ENCODE measurements around the gene SPAG6.

The SPAG6 gene

DNA sequence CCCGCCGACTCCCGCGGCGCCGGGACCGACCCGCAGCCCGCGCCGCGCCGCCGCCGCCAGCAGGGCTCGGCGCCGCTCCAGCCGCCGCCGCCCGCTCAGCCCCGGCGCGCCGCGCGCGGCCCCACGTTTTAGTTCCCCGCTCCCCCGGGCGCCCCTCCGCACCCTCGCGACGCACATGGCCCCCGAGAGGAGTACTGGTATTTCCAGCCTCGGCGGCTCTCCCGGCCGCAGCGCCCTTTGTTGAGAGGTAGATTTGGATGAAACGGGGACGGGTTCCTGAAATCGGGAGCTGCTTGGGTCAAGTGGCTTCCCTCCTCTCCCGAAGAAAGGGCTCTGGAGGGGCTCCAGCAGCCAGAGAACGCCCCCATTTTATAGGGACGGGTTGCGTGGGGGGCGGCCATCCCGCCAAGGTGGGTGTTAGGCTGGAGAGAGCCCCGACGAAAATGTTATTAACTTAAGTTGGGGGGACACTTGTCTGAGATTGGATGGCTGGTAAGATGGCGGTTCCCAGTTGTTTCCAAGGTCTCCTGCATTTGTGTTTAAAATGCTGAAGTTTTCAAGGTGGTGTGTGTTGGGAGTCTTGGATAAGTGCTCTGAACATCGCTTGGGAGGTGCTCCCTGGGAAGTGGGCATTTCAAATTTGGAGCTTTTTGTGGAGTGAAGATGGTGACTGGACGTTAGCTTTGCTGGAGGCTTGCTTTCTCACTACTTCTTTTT lies 23.2 kb upstream of the SPAG6 start:
- TF ChIP-seq SPI1 (IDR thresholded peaks at IDR 0.05; ENCODE audit: borderline replicate concordance, low read depth): no peak
- TF ChIP-seq GABPA (IDR thresholded peaks at IDR 0.05; ENCODE audit: low read depth): no peak
- TF ChIP-seq POLR2AphosphoS5 (IDR thresholded peaks at IDR 0.05; ENCODE audit: low read depth): no peak
- TF ChIP-seq, protein P1, sequence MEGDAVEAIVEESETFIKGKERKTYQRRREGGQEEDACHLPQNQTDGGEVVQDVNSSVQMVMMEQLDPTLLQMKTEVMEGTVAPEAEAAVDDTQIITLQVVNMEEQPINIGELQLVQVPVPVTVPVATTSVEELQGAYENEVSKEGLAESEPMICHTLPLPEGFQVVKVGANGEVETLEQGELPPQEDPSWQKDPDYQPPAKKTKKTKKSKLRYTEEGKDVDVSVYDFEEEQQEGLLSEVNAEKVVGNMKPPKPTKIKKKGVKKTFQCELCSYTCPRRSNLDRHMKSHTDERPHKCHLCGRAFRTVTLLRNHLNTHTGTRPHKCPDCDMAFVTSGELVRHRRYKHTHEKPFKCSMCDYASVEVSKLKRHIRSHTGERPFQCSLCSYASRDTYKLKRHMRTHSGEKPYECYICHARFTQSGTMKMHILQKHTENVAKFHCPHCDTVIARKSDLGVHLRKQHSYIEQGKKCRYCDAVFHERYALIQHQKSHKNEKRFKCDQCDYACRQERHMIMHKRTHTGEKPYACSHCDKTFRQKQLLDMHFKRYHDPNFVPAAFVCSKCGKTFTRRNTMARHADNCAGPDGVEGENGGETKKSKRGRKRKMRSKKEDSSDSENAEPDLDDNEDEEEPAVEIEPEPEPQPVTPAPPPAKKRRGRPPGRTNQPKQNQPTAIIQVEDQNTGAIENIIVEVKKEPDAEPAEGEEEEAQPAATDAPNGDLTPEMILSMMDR (IDR thresholded peaks at IDR 0.05; ENCODE audit: insufficient read depth, low read length): no peak
- TF ChIP-seq REST (IDR thresholded peaks at IDR 0.05; ENCODE audit: insufficient replicate concordance, low read depth): no peak
- H3K4me3 ChIP-seq (replicated peaks; ENCODE audit: insufficient read depth, low read length): peak overlapping the region; percentile 50
- peaks cover 5% of the 10 kb centered on the region for H3K27me3 ChIP-seq (ENCODE audit: insufficient read depth, poor library complexity, severe bottlenecking)
- DNase-seq (ENCODE audit: low read depth in 1 of 2, low spot score in 1 of 2): no peak
- no peak overlapping the region for H3K27ac ChIP-seq (replicated peaks)

- H3K27me3 ChIP-seq (ENCODE audit: insufficient read depth, poor library complexity, severe bottlenecking): peaks cover 5% of the 10 kb centered on the region
- no peak for DNase-seq (ENCODE audit: low read depth in 1 of 2, low spot score in 1 of 2)
- H3K4me3 ChIP-seq (replicated peaks; ENCODE audit: insufficient read depth, low read length): peak overlapping the region; percentile 50
- TF ChIP-seq REST (IDR thresholded peaks at IDR 0.05; ENCODE audit: insufficient replicate concordance, low read depth) (no peak), SPI1 (IDR thresholded peaks at IDR 0.05; ENCODE audit: borderline replicate concordance, low read depth) (no peak), GABPA (IDR thresholded peaks at IDR 0.05; ENCODE audit: low read depth) (no peak), POLR2AphosphoS5 (IDR thresholded peaks at IDR 0.05; ENCODE audit: low read depth) (no peak)
- TF ChIP-seq, protein P1 (IDR thresholded peaks at IDR 0.05; ENCODE audit: insufficient read depth, low read length): no peak
- no peak overlapping the region for H3K27ac ChIP-seq (replicated peaks)
Measured at GRCh38 chr10:22322641-22323160, 22.6 kb upstream of the SPAG6 start.

DNA sequence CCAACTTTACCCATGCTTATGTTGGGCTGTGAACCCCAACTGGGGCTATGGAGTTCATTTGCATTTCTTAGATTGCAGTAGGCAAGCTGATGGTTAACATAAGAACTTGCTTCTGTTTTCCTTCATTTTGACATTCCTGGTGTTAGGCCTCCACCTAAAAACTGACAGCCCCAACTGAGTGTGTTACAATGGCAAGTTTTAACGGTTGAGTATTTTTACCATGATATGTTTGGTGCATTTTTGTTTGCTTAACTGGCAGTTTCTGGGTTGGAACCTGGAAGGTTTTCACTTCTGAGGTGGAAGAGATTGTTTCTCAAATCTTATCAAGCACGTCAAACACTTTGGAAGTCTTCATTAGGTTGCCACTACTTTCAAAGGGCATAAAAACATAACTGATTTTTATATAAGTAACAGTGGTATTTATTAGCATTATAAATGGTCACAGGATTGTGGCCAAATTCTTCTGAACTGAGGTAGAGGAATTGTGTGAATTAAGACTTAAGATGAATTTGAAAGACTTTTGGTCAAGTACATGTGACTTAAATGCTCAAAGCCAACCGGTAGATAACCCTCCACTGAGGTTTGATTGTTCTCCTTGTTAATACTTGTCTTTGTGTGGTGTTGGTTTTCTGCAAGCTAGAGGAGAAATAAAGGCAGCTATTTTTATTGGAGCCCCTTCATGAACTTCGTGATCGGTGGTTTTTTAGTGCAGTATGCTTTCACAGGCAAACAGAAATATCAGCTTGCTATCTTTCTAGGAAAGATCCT lies 21.6 kb upstream of the SPAG6 start:
- no peak for TF ChIP-seq POLR2AphosphoS5 (IDR thresholded peaks at IDR 0.05; ENCODE audit: low read depth)
- TF ChIP-seq SPI1 (IDR thresholded peaks at IDR 0.05; ENCODE audit: borderline replicate concordance, low read depth): no peak
- TF ChIP-seq, protein P1 (IDR thresholded peaks at IDR 0.05; ENCODE audit: insufficient read depth, low read length): no peak
- no peak for TF ChIP-seq REST (IDR thresholded peaks at IDR 0.05; ENCODE audit: insufficient replicate concordance, low read depth)
- no peak for TF ChIP-seq GABPA (IDR thresholded peaks at IDR 0.05; ENCODE audit: low read depth)
- no peak for DNase-seq (ENCODE audit: low read depth in 1 of 2, low spot score in 1 of 2)
- peaks cover 5% of the 10 kb centered on the region for H3K27me3 ChIP-seq (ENCODE audit: insufficient read depth, poor library complexity, severe bottlenecking)
- H3K27ac ChIP-seq (replicated peaks): no peak overlapping the region
- no peak overlapping the region for H3K4me3 ChIP-seq (replicated peaks; ENCODE audit: insufficient read depth, low read length)

All from HL-60 (cell line).